ENCODE results near the gene MAN1C1. TPM values are rescaled to one million over a fixed set of nuclear protein-coding genes. Genes with fewer than 3 reads are reported as not detected.

The MAN1C1 gene
- total and polyA plus RNA-seq, 2 donors (not counting 1 experiment from before 2014, with no cell fraction given), result 17.7 to 51.4 TPM

- Histone ChIP-seq H2AFZ (ENCODE audit: low read length) (no peak overlapping the region), H3K9ac (ENCODE audit: insufficient read depth, low read length) (no peak overlapping the region), H3K4me1 (ENCODE audit: control insufficient read depth, extremely low read depth, insufficient read depth, low read length) (no peaks in the 10 kb centered on the region), H3K9me3 (ENCODE audit: control insufficient read depth, insufficient read depth, low read depth, low read length) (no peaks in the 10 kb centered on the region), H4K20me1 (ENCODE audit: control insufficient read depth, extremely low read depth, insufficient read depth, low read length) (no peaks in the 10 kb centered on the region), H3K27ac (ENCODE audit: insufficient read depth, low read length) (no peak overlapping the region), H3K27me3 (ENCODE audit: control insufficient read depth, insufficient read depth, low read length) (peaks cover 10% of the 10 kb centered on the region), H3K4me2 (ENCODE audit: extremely low read depth, insufficient read depth, low read length) (no peak overlapping the region), H3K36me3 (ENCODE audit: control insufficient read depth, insufficient read depth, low read length) (no peaks in the 10 kb centered on the region), H3K79me2 (ENCODE audit: control insufficient read depth, insufficient read depth, low read length) (no peaks in the 10 kb centered on the region), H3K4me3 (replicated peaks in 1 of 4; ENCODE audit: control extremely low read depth in 1 of 4, insufficient read depth in 1 of 4, low read depth in 3 of 4, low read length in 4 of 4) (no peak overlapping the region)
- DNase-seq (ENCODE audit: low read depth in 2 of 2), result no peak
- TF ChIP-seq EZH2 (IDR thresholded peaks at IDR 0.05; ENCODE audit: low read length, missing control alignments) (no peak), CTCF (conservative IDR thresholded peaks at IDR 0.05 in 1 of 2, IDR thresholded peaks at IDR 0.05 in 1 of 2; ENCODE audit: low read depth in 1 of 2, low read length in 2 of 2) (no peak)
Observed at GRCh38 chr1:25623007-25623406, 6.4 kb downstream of the MAN1C1 start.

DNA sequence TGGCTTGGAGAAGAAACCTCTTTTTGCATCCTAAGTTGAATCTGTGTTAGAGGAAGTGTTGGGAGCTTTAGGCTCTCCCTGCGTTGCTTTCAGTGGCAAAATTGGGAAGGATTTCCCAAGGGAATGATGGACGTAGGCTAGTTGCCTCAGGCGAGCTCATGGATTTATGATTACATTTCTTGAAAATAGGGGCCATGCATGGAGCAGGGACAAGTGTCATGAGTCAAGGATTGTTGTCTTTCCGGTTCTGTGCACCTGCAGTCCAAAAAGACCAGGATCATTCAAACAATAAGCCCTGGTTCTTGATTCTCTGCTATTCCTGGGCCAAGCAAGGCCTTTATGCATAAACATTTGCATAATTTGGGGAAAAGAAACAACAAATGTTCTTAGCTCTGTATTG is 7.1 kb downstream of the MAN1C1 start:
- Histone ChIP-seq H3K79me2 (ENCODE audit: control insufficient read depth, insufficient read depth, low read length) (no peaks in the 10 kb centered on the region), H3K36me3 (ENCODE audit: control insufficient read depth, insufficient read depth, low read length) (no peaks in the 10 kb centered on the region), H3K27ac (ENCODE audit: insufficient read depth, low read length) (no peak overlapping the region), H3K9ac (ENCODE audit: insufficient read depth, low read length) (no peak overlapping the region), H3K9me3 (ENCODE audit: control insufficient read depth, insufficient read depth, low read depth, low read length) (no peaks in the 10 kb centered on the region), H3K4me1 (ENCODE audit: control insufficient read depth, extremely low read depth, insufficient read depth, low read length) (no peaks in the 10 kb centered on the region), H3K4me3 (replicated peaks in 1 of 4; ENCODE audit: control extremely low read depth in 1 of 4, insufficient read depth in 1 of 4, low read depth in 3 of 4, low read length in 4 of 4) (no peak overlapping the region), H2AFZ (ENCODE audit: low read length) (no peak overlapping the region), H4K20me1 (ENCODE audit: control insufficient read depth, extremely low read depth, insufficient read depth, low read length) (no peaks in the 10 kb centered on the region), H3K27me3 (ENCODE audit: control insufficient read depth, insufficient read depth, low read length) (peaks cover 6% of the 10 kb centered on the region), H3K4me2 (ENCODE audit: extremely low read depth, insufficient read depth, low read length) (no peak overlapping the region)
- TF ChIP-seq CTCF (conservative IDR thresholded peaks at IDR 0.05 in 1 of 2, IDR thresholded peaks at IDR 0.05 in 1 of 2; ENCODE audit: low read depth in 1 of 2, low read length in 2 of 2) (no peak), EZH2 (IDR thresholded peaks at IDR 0.05; ENCODE audit: low read length, missing control alignments) (no peak)
- no peak for DNase-seq (ENCODE audit: low read depth in 2 of 2)

DNA sequence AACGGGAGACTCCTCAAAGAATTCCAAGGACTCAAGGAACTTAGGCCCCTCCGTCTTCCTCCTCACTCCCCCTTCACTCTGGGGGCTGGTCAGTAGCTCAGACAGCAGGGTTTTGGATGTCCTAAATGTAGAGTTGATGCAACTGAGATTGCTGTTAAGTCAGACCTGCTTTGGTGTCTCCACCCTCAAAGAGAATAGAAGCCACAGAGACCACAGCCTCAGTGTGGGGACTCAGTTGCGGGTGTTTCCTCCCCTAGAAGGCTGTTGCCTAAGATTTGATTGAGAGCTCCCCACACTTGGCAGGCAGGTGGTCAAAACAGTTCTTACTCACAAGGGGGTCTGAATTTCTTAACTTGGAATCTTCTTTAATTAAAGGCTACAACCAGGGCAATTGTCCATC is 7.6 kb downstream of the MAN1C1 start:
- Histone ChIP-seq H3K4me3 (replicated peaks in 1 of 4; ENCODE audit: control extremely low read depth in 1 of 4, insufficient read depth in 1 of 4, low read depth in 3 of 4, low read length in 4 of 4) (no peak overlapping the region), H2AFZ (ENCODE audit: low read length) (no peak overlapping the region), H3K9ac (ENCODE audit: insufficient read depth, low read length) (no peak overlapping the region), H3K79me2 (ENCODE audit: control insufficient read depth, insufficient read depth, low read length) (no peaks in the 10 kb centered on the region), H3K36me3 (ENCODE audit: control insufficient read depth, insufficient read depth, low read length) (no peaks in the 10 kb centered on the region), H3K4me1 (ENCODE audit: control insufficient read depth, extremely low read depth, insufficient read depth, low read length) (no peaks in the 10 kb centered on the region), H3K27me3 (ENCODE audit: control insufficient read depth, insufficient read depth, low read length) (peaks cover 6% of the 10 kb centered on the region), H3K4me2 (ENCODE audit: extremely low read depth, insufficient read depth, low read length) (no peak overlapping the region), H4K20me1 (ENCODE audit: control insufficient read depth, extremely low read depth, insufficient read depth, low read length) (no peaks in the 10 kb centered on the region), H3K27ac (ENCODE audit: insufficient read depth, low read length) (no peak overlapping the region), H3K9me3 (ENCODE audit: control insufficient read depth, insufficient read depth, low read depth, low read length) (no peaks in the 10 kb centered on the region)
- DNase-seq (ENCODE audit: low read depth in 2 of 2), result no peak
- TF ChIP-seq CTCF (conservative IDR thresholded peaks at IDR 0.05 in 1 of 2, IDR thresholded peaks at IDR 0.05 in 1 of 2; ENCODE audit: low read depth in 1 of 2, low read length in 2 of 2) (no peak), EZH2 (IDR thresholded peaks at IDR 0.05; ENCODE audit: low read length, missing control alignments) (no peak)

Measured in fibroblast of lung (primary cell).